Measurements from ENCODE around the gene TEAD2.

DNA sequence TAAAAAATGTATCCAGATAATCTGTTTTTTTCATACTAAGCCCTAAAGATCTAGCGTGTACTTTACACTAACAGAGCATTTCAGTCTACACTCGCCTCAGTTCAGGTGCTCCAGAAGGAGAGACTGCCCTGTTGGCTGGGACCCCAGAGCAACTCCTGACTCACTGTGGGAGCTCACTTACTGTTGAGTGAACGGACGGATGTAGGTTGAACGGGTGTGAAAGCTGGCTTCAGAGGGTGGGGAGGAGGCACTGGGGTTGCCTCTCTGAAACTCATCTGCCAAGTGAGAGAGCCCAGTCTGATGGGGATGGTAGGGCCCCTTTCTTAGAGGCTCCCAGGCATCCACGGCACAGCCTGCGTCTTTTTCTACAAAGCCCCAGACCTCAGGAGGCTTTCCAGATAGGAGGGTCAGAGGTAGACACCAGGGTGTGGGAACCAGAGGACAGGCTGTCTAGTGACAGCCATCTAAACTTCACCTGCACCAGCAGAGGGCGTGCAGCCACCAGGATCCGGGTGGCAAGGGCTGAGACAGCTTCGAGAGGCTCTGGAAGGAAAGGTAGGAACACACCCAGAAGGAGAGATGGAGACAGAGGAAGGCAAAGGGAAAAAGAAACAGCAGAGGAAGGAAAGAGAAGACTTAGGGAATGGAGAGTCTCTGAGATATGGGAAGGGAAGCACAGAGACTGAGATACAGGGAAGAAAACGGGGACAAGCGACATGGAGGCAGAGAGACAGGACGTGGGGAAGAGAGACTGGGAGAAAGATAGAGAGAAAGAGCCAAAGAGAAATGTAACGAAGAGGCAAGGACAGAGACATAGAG is 29.6 kb upstream of the TEAD2 start:
- TF ChIP-seq, protein P1, sequence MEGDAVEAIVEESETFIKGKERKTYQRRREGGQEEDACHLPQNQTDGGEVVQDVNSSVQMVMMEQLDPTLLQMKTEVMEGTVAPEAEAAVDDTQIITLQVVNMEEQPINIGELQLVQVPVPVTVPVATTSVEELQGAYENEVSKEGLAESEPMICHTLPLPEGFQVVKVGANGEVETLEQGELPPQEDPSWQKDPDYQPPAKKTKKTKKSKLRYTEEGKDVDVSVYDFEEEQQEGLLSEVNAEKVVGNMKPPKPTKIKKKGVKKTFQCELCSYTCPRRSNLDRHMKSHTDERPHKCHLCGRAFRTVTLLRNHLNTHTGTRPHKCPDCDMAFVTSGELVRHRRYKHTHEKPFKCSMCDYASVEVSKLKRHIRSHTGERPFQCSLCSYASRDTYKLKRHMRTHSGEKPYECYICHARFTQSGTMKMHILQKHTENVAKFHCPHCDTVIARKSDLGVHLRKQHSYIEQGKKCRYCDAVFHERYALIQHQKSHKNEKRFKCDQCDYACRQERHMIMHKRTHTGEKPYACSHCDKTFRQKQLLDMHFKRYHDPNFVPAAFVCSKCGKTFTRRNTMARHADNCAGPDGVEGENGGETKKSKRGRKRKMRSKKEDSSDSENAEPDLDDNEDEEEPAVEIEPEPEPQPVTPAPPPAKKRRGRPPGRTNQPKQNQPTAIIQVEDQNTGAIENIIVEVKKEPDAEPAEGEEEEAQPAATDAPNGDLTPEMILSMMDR (IDR thresholded peaks at IDR 0.05) = peak; percentile 70 to 88 (median 78)
- TF ChIP-seq POLR2A (IDR thresholded peaks at IDR 0.05) = no peak
